Fibroblast of villous mesenchyme (primary cell): ENCODE measurements around the gene BCL11A. TPM values are rescaled to one million over a fixed set of nuclear protein-coding genes. Genes with fewer than 3 reads are reported as not detected.

Experiments used
- DNase-seq: peaks from one replicate; pipeline ENCODE4 v3.0.0-alpha.2; 2010; ENCODE audit warnings: low read depth
- H3K4me3 ChIP-seq: 2 replicates; pipeline ENCODE4 v1.5.1; 2011; ENCODE audit warnings: low read depth, mild to moderate bottlenecking, low read length
- total RNA-seq: library from RNA; depleted of rRNA; stranded (reverse); fragments of >200 nt; gene quantifications from 2 replicates; pipeline ENCODE4 v1.2.3, GENCODE V29; 2012
- TF ChIP-seq, protein P1 (sequence below): IDR thresholded peaks from 2 replicates; pipeline ENCODE4 v1.5.1; 2012; ENCODE audit warnings: low read depth, mild to moderate bottlenecking, low read length; ENCODE audit not compliant: insufficient read depth

The BCL11A gene
- total RNA-seq, 1 donor = 0.43 TPM

DNA sequence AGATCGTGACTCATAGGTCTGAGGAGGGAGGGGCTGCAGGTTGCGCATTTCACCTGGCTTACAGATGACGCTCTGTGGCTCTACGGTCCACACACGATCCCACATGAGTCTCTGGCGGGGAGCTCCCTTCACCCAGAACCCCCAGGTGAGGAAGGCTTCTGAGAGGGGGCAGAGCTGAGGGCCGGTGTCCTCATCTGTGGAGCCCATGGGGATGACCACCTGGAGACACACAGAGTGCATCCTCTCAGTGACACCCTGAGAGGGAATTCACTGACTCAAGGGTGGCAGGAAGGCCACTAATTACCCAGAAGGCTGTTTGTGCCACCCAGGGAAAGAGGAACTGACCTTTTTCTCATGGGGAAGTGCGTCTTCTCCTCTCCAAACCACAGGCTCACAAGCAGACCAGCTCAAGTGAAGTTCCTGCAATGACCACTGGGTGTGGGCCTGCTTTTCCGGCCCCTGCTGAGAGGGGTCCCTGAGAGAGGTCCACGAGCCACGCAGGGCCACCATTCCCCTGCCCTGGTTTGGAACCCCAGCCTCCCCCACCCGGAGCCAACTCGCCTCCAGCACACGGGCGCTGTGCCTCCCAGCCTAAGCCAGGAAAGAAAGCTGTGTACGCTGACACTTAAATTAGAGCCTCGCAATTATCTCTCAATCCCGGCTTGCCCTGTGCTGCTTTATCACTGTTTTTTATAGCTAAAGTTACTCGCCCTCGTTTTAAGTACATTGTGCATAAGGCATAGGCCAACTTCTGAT is 114.1 kb downstream of the BCL11A start:
- H3K4me3 ChIP-seq = no peak overlapping the region
- no peak for DNase-seq
- TF ChIP-seq, protein P1, sequence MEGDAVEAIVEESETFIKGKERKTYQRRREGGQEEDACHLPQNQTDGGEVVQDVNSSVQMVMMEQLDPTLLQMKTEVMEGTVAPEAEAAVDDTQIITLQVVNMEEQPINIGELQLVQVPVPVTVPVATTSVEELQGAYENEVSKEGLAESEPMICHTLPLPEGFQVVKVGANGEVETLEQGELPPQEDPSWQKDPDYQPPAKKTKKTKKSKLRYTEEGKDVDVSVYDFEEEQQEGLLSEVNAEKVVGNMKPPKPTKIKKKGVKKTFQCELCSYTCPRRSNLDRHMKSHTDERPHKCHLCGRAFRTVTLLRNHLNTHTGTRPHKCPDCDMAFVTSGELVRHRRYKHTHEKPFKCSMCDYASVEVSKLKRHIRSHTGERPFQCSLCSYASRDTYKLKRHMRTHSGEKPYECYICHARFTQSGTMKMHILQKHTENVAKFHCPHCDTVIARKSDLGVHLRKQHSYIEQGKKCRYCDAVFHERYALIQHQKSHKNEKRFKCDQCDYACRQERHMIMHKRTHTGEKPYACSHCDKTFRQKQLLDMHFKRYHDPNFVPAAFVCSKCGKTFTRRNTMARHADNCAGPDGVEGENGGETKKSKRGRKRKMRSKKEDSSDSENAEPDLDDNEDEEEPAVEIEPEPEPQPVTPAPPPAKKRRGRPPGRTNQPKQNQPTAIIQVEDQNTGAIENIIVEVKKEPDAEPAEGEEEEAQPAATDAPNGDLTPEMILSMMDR = peak; percentile 52

DNA sequence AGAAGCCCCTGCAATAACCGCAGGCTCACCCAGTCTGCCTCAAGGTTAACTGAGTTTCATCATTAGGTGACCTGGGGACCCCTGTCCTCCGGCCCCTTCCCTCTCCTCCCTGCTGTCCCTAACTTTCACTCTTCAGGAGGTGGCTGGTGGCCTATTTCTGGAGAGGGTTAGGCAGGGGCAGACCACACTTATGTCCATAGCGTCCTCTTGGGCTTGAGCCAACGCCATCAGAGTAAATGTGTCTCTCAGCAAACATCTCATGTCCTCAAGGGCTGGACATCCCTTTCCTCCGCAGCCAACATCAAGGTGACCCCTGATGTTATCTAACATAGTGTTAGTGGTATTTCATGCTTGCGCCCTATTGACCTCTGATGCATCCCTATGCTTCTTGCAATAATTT is 114.8 kb downstream of the BCL11A start:
- no peak for DNase-seq
- TF ChIP-seq, protein P1 = no peak

DNA sequence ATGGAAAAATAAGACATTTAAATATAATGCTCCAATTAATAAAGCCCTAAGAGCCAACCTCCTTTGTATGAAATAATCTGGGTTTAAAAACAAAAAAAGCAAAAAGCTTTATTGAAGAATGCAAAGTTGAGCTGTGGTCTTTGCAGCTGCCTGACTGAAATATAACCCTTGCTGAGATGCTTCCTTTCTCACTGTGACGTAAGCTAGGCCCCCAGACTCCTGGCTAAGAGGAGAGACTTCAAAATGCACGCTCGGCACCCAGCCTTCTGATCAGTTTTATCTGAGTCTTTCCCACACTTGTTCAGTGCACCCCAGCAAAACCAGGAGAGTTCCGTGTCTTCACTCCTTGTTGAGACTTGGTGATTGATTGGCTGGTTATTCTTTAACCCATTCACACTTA is 115.3 kb downstream of the BCL11A start:
- no peak for DNase-seq
- TF ChIP-seq, protein P1 = no peak
- no peak overlapping the region for H3K4me3 ChIP-seq

More for the DNA sequence above, 114.8 kb downstream of the BCL11A start:
- H3K4me3 ChIP-seq = no peak overlapping the region

DNA sequence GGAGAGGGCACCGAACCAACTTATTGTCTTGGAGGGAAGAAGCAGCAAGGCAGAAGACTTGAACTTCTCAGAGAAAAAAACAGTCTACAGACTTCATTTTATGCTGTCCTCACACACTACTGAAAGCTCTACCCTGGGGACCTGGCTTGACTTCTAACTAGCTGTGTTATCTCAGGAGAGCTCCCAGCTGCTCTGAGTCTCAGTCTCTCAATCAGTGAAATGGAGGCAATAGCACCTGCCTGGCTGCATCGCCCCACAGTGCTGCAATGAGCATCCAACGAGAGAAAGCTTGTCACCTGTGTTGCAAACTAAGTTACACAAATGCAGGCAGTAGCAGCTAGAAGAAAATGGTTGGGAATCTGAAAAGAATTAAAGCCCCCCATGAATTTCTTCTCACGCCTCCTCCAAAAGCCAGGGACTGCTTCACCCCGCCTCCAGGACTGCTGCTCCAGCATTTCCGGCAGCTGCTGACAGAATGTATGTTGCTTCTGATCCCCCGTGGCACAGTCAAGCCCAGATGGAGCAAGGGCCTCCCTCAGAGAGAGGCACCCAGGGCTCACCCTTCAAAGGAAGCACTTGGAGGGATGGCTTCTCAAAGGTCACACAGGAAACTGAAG is 116.3 kb downstream of the BCL11A start:
- no peak for DNase-seq
- H3K4me3 ChIP-seq = no peak overlapping the region
- TF ChIP-seq, protein P1 = no peak

DNA sequence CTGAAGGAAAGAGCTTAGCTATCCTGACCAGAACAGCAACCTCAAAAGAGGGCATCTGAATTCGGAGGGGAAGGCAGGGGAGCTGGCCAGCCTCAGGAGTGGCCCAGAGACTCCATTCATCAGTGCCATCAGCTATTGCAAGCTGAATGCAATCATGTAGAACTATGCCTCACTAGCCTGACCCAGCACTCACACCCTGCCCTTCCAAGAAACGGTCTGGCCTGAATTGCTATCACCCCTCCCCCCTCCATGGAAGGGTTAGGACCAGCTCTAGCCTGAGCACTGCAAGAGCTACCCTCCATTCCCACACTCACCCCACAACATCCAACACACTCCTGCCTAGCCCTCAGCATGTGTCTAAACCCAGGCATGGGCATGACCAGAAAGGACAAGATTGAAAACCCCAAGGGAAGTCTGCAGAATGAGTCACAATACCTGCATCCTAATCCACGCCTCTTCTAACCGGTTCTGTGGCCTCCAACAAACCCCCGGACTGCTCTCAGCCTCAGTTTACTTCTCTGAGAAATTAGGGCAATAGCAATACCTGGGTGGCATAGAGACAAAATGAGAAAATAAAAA is 120.3 kb downstream of the BCL11A start:
- TF ChIP-seq, protein P1 = no peak

DNA sequence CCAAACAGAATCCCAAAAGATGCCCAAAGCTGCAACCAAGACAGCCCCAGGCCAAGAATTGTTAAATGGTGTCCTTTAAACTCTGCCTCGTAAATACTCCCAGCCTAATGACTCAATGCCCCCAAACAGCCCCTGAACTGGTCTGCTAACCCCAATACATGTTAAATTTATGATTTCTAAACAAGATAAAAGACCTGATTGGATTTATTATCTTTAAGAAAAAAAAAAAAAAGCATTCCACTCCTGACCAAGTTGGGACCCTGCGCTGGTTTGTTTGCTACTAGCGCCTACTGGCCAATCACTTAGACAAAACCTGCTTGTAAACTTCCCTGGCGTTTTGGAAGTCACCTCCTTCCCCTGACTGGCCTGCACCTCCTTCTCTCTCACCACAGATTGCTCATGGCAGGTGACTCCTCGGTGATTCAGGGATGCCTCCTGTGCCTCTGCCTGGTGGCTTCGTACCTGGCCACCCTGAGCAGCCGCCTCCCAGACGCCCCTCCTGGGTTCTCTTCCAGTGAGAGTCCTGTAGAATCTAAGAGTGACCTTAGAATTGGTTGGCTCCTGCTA is 121.3 kb downstream of the BCL11A start:
- TF ChIP-seq, protein P1 = no peak
- H3K4me3 ChIP-seq = no peak overlapping the region
- DNase-seq = no peak

More for the DNA sequence above, 120.3 kb downstream of the BCL11A start:
- DNase-seq = no peak
- no peak overlapping the region for H3K4me3 ChIP-seq
